Measurements from ENCODE around the gene KLF6. TPM values are rescaled to one million over a fixed set of nuclear protein-coding genes. Genes with fewer than 3 reads are reported as not detected.

KLF6 gene
- total RNA-seq, 2 experiments from 2014 or later, result 851 to 874 TPM

DNA sequence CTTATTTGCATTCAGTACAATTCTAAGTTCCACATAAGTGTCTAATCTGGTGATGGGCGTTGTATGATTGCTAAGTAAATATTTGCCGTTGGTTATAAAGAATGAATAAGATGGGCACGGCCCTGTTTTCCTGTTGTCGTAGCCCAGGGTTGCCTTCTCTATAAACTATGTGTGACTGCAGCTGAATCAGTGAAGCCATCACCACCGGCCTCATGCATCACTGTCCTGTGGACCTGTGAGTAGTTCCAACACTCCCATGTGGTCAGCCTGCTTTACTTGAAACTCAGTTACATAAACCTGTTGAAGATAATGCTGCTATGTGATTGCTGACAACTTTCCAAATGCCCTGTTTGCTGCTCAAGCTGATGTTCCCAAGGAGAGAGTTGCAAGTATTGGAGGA, 21.6 kb upstream of the KLF6 start:
- H3K36me3 Mint-ChIP-seq (ENCODE audit: low read depth), result no peaks in the 10 kb centered on the region
- POLR2A ChIA-PET, result interaction anchor here (0.6 to 13.2 kb wide), 8 partner anchors 10 to 164 kb away, joined by 3 to 497 read pairs (median 7); partner anchors contain the start of gene KLF6
- peaks cover 90% of the 10 kb centered on the region for H3K4me1 ChIP-seq (ENCODE audit: insufficient read depth, low read length)
- H3K27ac ChIP-seq (ENCODE audit: low read depth in 1 of 2, low read length in 2 of 2), result peak overlapping the region; percentile 97 to 98
- intact Hi-C loops (cut with DNase I, micrococcal nuclease), result loop anchor here in 1 of 2 experiments (10.0 kb wide), 1 partner anchor 168 kb away; no protein-coding TSS in a partner anchor
- no peaks in the 10 kb centered on the region for H3K27me3 ChIP-seq (ENCODE audit: control insufficient read depth in 1 of 2, insufficient read depth in 2 of 2, low read length in 2 of 2)
- no peaks in the 10 kb centered on the region for H3K9me3 Mint-ChIP-seq
- peaks cover 20% of the 10 kb centered on the region for H3K4me1 Mint-ChIP-seq (ENCODE audit: low read depth)
- H3K4me3 Mint-ChIP-seq, result peak overlapping the region; percentile 65
- CTCF ChIA-PET, result interaction anchor here (0.7 to 2.5 kb wide), 2 partner anchors 22 to 25 kb away, joined by 3 to 10 read pairs; partner anchors contain the start of gene KLF6
- ATAC-seq (ENCODE audit: poor library complexity) (no peak), DNase-seq (peak in 5 of 14 experiments; percentile 19 to 58 (median 42))
- no peaks in the 10 kb centered on the region for H3K9me3 ChIP-seq (ENCODE audit: control insufficient read depth in 1 of 2, insufficient read depth in 1 of 2, low read length in 2 of 2)
- no peaks in the 10 kb centered on the region for H3K27me3 Mint-ChIP-seq
- H3K27ac Mint-ChIP-seq, result no peak overlapping the region
- H3K36me3 ChIP-seq (ENCODE audit: insufficient read depth, low read length), result no peaks in the 10 kb centered on the region
- H3K4me3 ChIP-seq (ENCODE audit: low read length), result no peak overlapping the region
- TF ChIP-seq, protein P1, sequence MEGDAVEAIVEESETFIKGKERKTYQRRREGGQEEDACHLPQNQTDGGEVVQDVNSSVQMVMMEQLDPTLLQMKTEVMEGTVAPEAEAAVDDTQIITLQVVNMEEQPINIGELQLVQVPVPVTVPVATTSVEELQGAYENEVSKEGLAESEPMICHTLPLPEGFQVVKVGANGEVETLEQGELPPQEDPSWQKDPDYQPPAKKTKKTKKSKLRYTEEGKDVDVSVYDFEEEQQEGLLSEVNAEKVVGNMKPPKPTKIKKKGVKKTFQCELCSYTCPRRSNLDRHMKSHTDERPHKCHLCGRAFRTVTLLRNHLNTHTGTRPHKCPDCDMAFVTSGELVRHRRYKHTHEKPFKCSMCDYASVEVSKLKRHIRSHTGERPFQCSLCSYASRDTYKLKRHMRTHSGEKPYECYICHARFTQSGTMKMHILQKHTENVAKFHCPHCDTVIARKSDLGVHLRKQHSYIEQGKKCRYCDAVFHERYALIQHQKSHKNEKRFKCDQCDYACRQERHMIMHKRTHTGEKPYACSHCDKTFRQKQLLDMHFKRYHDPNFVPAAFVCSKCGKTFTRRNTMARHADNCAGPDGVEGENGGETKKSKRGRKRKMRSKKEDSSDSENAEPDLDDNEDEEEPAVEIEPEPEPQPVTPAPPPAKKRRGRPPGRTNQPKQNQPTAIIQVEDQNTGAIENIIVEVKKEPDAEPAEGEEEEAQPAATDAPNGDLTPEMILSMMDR (IDR thresholded peaks at IDR 0.05), result no peak

DNA sequence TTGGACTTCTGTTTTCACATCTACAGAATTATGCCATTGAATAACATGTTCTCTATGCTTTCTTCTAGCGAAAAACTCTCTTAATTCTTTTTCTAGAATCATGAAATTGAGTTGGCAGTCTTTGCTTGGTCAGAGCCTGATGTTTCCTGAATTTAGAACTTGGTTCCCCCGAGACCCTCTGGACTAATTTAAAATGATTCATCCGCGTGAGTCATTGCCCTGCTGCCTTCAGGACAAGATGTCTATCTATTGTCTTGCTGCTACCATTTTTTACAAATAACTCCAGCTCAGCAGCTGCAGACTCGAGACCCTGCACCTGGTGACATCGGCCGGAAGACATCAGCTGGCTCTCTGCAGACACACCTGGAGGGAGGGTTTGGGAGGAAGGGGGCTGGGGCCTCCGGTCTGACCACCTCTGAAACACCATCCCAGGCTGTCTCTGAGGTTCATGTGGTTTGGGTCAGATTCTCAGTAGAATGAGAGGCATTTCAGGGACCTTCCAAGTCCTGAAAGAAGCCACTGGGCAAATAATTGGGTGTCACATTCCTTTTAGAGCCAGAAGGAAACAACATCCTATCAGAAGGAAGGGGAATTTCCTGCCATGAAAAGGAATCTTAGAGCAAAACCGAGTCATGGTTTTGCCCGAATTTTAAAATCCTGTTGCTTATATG, 20.9 kb upstream of the KLF6 start:
- H3K27ac Mint-ChIP-seq, result no peak overlapping the region
- TF ChIP-seq, protein P1 (IDR thresholded peaks at IDR 0.05), result no peak
- no peaks in the 10 kb centered on the region for H3K27me3 ChIP-seq (ENCODE audit: control insufficient read depth in 1 of 2, insufficient read depth in 2 of 2, low read length in 2 of 2)
- H3K9me3 Mint-ChIP-seq, result no peaks in the 10 kb centered on the region
- peaks cover 90% of the 10 kb centered on the region for H3K4me1 ChIP-seq (ENCODE audit: insufficient read depth, low read length)
- intact Hi-C loops (cut with DNase I, micrococcal nuclease), result loop anchor here in 1 of 2 experiments (1.0 to 10.0 kb wide), 3 partner anchors 23 to 169 kb away; no protein-coding TSS in a partner anchor
- DNase-seq (peak in 11 of 14 experiments; percentile 38 to 85 (median 57)), ATAC-seq (ENCODE audit: poor library complexity) (peak; percentile 2)
- no peaks in the 10 kb centered on the region for H3K36me3 Mint-ChIP-seq (ENCODE audit: low read depth)
- no peaks in the 10 kb centered on the region for H3K9me3 ChIP-seq (ENCODE audit: control insufficient read depth in 1 of 2, insufficient read depth in 1 of 2, low read length in 2 of 2)
- H3K4me1 Mint-ChIP-seq (ENCODE audit: low read depth), result peaks cover 14% of the 10 kb centered on the region
- peak overlapping the region; percentile 97 to 98 for H3K27ac ChIP-seq (ENCODE audit: low read depth in 1 of 2, low read length in 2 of 2)
- H3K4me3 ChIP-seq (ENCODE audit: low read length), result peak overlapping the region; percentile 1
- ChIA-PET POLR2A (interaction anchor here (0.8 to 13.2 kb wide), 16 partner anchors 10 to 137 kb away, joined by 3 to 497 read pairs (median 4); partner anchors contain the start of gene KLF6), CTCF (interaction anchor here (1.3 to 2.5 kb wide), 2 partner anchors 21 to 24 kb away, joined by 4 to 10 read pairs; partner anchors contain the start of gene KLF6)
- H3K36me3 ChIP-seq (ENCODE audit: insufficient read depth, low read length), result no peaks in the 10 kb centered on the region
- no peaks in the 10 kb centered on the region for H3K27me3 Mint-ChIP-seq
- H3K4me3 Mint-ChIP-seq, result peak overlapping the region; percentile 66

DNA sequence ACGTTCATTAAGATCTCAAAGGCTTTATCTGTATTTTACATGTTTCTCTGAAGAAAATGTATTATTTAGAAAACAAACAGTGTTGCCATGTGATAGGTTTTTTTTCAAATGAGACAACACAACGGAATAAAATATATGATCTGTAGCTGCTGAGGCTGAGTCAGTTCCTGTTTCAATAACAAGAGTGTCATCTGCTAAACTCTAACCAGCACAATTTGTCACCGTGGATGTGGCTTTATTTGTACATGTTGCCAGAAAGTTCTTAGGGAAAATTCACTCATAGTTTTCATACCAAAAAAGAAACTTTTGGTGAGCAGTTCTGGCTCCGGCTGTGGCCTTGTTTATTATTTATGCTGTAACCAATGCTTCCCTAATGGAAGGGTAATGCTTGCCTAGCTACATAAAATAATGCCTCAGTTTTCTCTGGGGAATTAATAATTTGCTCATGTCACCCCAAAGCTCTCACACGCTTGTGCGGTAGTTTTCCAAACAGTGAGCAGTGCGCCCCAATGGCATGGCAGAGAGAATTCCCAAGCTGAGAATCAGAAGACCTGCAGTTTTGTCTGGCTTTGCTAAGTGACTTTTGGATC, 20.3 kb upstream of the KLF6 start:
- no peak overlapping the region for H3K27ac Mint-ChIP-seq

More for the DNA sequence above, 20.3 kb upstream of the KLF6 start:
- Mint-ChIP-seq H3K9me3 (no peaks in the 10 kb centered on the region), H3K4me1 (ENCODE audit: low read depth) (peaks cover 14% of the 10 kb centered on the region), H3K36me3 (ENCODE audit: low read depth) (no peaks in the 10 kb centered on the region), H3K4me3 (peak overlapping the region; percentile 66), H3K27me3 (no peaks in the 10 kb centered on the region)
- POLR2A ChIA-PET, result interaction anchor here (0.8 to 13.2 kb wide), 15 partner anchors 9 to 138 kb away, joined by 3 to 497 read pairs (median 5); partner anchors contain the start of gene KLF6
- H3K4me3 ChIP-seq (ENCODE audit: low read length), result peak overlapping the region; percentile 1
- CTCF ChIA-PET, result interaction anchor here (1.3 to 2.5 kb wide), 2 partner anchors 21 to 24 kb away, joined by 4 to 10 read pairs; partner anchors contain the start of gene KLF6
- DNase-seq, result peak in 9 of 14 experiments; percentile 29 to 95 (median 68)
- TF ChIP-seq, protein P1 (IDR thresholded peaks at IDR 0.05), result no peak
- intact Hi-C loops (cut with DNase I, micrococcal nuclease), result loop anchor here in 1 of 2 experiments (1.0 to 10.0 kb wide), 3 partner anchors 22 to 170 kb away; no protein-coding TSS in a partner anchor
- peak; percentile 64 for ATAC-seq (ENCODE audit: poor library complexity)
- H3K36me3 ChIP-seq (ENCODE audit: insufficient read depth, low read length), result no peaks in the 10 kb centered on the region
- no peaks in the 10 kb centered on the region for H3K9me3 ChIP-seq (ENCODE audit: control insufficient read depth in 1 of 2, insufficient read depth in 1 of 2, low read length in 2 of 2)
- H3K4me1 ChIP-seq (ENCODE audit: insufficient read depth, low read length), result peaks cover 89% of the 10 kb centered on the region
- no peaks in the 10 kb centered on the region for H3K27me3 ChIP-seq (ENCODE audit: control insufficient read depth in 1 of 2, insufficient read depth in 2 of 2, low read length in 2 of 2)
- peak overlapping the region; percentile 97 to 98 for H3K27ac ChIP-seq (ENCODE audit: low read depth in 1 of 2, low read length in 2 of 2)

Data from CD4-positive, alpha-beta T cell (primary cell).